Fibroblast of skin of abdomen (primary cell): Measurements from ENCODE around the gene LYPD4.

Experiments used
- DNase-seq: peaks from one replicate; pipeline ENCODE4 v3.0.0-alpha.2; 2013

LYPD4 gene

DNA sequence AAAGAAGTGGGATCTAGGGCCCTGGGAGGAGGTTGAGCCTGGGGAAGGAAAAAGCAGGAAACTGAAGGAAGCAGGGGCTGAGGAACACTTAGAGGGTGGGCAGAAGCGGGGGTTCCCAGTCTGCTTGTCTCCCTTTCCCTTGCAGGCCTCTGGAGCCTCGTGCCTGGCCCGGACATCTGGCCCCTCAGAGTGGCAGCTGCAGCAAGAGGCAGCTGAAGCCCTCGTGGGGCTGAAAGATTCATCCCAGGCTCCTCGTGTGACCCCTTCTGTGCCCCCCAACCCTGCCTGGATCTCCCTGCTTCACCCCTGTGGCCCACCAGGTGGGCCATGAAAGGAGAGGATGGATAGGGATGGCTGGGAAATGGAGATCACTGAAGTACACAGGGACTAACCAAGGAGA is 5.9 kb upstream of the LYPD4 start:
- DNase-seq: no peak

DNA sequence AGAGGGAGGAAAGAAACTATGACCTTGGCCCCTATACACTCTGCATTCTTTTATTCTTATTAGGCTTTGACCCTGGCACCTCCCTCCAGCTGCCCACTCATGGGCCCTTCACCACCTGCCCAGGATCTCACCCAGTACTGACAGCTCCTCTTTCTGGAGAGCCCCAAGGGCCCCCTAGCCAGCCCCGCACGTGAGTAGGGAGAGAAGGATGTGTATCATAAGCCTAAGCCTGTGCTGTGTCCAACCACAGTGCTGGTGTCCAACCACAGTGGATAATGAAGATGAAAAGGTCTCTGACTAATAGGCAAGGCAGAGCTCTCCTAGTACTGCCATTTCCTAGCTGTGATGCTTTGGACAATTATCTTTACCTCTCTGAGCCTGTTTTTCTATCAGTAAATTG is 4.6 kb upstream of the LYPD4 start:
- DNase-seq: no peak

DNA sequence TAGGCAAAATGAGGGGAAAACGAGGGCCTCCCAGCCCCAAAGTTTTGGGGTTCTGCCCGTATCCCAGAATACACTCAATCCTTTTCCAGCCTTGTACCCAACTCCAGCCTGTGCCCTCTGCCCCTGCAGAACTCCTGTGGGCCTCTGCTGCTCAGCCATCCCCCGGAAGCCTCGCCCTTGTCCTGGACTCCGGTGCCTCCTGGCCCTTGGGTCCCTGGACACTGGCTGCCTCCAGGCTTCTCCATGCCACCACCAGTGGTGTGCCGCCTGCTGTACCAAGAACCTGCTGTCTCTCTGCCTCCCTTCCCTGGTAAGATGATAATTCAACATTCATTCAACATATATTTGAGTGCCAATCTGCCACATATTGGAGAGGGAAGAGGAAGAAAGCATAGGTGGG is 4.2 kb upstream of the LYPD4 start:
- no peak for DNase-seq

DNA sequence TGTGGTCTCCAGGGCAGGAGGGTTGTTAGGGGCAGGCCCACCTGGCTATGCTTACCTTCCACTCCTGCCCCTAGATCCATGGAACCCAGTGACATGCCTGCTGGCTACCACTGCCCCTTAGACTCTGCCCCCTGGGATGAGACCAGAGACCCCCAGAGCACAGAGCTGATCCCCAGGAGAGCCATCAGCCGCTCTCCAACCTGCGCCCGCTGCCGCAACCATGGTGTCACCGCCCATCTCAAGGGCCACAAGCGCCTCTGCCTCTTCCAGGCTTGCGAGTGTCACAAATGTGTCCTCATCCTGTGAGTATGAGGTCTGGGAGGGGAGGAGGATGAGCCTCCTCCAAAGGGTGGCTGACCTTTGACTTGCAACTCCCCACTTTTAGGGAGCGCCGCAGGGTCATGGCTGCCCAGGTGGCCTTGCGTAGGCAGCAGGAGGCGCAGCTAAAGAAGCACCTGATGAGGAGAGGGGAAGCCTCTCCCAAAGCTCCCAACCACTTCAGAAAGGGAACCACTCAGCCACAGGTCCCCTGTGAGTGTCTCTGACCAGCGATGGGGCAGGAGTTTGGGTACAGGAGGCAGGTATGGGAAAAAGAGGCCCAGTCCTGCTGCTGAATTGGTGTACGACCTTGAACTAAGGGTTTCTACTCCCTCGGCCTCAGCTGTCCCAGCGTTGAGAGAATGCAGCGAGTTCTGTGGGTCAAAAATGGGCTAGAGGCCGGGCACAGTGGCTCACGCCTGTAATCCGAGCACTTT is 3.0 kb upstream of the LYPD4 start:
- DNase-seq: no peak

DNA sequence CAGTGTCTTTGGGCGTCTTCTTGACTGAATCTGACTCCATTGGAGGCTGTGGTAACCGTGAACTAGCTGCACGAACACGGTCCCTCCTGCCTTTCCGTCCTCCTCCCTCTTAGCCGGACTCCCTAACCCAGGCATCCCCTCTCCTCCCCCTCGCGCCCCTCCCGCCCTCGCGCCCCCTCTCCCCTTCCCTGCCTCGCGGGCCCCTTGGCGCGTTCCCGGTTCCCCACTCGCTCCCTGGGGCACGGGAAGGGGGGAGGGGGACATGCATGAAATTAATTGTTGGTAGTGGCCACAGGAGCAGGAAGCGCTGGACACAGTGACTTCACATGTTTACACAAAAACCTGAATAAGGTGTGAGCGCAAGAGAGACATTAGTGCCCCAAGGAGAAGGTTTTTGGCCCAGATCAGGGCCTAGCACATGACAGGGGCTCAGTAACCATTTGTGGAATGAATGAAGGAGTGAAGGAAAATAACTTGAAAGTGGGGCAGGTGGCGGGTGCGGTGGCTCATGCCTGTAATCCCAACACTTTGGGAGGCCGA is 638 bp upstream of the LYPD4 start:
- DNase-seq: no peak

DNA sequence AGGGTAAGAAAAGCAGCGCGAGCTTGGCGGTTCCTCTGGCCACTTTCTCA is 343 bp upstream of the LYPD4 start, which contains the start of gene DMRTC2:
Gene DMRTC2, plus strand, starts transcription at position 42 of the 50 bp plus-strand sequence. CDS start 2,387 bp downstream, outside the sequence.
- no peak for DNase-seq

DNA sequence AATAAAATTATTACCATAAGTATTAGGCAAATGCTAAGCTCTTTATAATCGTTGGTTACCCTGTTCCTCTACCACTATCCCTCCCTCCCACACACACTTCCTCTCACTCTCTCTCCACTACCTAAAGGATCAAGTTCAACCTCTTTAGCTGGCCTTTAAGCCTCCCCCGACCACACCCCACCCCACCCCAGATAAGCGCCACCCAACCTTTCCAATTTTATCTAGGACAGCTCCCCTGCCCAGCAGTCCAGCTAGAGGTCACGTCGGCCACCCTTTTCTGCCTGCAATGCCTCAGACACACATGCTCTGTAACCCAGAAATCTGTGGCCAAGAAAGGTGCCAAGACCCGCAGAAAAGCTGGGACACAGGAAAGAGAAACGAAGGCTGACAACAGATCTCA is 1.1 kb downstream of the LYPD4 start:
- no peak for DNase-seq

DNA sequence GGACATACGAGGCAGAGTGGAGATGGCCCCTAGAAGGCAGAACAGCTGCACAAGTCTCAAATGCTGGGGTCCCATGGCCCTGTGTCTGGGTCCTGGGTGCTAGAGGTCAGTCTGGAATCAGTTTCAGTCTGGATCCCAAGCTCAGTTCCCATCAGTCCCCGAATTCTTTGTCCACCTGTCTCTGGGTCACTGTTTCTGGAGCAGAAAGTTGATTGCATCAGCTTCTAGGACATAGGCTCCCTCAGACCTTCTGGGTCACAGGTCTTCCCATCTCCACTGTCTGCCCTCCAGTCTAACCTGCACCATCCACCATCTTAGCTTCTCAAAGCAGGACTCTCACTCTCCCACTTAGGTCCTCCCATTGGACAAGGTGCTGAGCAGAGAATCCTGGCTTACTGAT is 5.3 kb downstream of the LYPD4 start:
- no peak for DNase-seq

DNA sequence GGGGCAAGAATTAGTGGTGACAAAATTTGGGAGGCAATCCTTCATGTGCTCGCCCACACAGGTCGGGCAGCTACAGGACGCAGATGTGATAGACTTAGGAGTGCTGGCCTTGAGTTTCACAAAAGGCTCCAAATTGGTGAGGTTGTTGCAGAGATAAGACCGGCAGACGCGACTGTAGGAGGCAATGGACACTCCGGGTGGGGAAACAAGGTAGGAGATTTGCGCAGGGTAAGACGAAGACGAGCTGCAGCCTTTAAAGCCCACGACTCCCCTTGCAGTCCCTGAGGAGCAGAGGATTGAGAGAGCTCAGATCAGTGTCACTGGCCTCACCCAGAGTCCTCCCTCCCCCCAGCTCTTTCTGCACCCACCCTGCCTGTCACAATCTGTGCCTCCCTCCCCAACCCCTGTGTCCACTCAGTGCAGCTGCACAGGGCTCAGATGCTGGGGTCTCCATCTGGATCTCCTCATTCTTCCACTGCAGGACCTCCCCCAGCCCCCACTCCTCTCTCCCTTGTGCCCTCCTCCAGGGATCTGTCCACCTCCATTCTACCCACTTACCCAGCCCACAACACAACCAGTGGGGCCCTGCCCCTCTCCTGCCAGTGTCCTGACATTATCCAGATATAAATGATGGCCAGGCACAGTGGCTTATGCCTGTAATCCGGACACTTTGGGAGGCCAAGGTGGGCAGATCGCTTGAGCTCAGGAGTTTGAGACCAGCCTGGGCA is 6.3 kb downstream of the LYPD4 start:
- DNase-seq: no peak

DNA sequence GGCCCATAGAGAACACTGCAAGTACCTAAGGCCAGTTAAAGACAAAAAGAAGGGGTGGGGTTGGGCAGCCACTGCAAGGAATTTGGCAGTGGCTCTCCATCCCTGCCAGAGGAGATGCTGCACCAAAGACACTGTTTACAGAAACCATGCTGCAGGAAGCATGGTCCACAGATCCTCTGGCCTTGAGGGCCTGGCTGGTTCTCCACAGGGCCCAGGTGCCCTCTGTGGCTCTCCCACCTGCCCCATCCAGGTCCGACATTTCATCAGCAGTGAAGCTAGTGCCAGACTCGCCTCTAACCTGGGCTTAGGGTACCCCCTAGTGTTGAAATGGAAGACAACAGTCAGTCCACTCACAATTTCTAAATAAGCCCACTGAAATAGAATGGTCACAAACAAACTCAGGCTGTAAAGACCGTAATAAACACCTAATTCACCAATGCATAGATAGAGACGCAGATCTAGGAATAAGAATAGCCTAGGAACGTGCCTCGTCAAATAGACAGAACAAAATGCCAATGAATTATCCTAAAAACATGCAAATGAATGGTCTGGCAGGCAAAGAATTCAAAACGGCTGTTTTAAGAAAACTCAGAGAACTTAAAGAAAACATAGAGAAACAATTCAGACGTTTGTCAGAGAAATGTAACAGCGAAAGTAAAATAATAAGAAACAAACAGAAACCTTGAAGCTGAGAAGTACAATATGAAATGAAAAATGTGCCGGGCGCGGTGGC is 23.3 kb downstream of the LYPD4 start:
- DNase-seq: no peak

DNA sequence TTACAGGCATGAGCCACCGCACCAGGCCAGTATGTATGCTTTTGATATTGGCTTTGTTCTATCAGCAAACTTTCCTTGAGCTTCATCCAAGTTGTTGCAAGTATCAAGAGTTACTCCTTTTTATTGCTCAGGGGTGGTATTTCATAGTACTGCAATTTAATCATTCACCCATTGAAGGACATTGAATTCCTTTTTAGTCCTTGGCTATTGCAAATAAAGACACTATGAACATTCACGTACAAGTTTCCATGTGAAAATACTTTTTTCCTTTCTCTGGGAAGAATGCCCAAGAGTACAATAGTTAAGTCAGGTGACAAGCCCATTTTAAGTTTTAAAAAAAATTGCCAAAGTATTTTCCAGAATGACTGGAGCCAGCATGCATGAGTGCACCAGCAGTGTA is 27.7 kb downstream of the LYPD4 start:
- DNase-seq: no peak

DNA sequence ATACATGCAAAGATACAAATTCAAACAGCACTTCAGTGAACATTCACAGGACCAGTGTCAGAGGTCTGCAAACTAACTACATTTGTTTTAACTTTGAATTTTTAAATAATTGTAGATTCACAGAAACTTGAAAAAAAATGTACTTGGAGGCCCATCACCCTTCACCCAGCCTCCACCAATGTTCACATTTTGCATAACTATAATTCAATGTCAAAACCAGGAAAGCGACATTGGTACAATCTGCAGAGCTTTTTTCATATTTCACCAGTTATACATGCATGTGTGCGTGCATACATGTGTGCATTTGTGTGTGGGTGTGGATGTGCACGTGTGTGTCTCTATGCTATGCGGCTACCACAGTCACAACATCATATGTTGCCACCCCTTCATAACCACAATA is 29.2 kb downstream of the LYPD4 start:
- no peak for DNase-seq

DNA sequence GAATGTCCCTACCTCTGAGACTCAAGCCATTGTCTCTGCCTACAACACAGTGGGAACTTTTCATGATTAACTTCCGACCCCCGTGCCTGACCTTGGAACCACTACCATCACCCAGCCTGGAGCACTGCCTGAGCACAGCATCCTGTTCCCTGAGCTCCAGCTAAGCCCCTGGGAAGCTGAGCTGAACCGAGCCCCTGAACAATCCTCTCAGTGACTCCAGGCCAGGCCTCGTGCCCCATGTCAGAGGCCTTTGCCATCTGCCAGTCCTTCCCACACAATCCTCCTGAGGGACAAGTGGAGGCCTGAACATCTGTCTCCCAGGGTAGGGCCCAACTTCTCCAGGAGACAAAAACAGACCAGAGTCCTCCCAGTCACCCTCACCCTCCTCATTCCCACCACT is 30.6 kb downstream of the LYPD4 start:
- DNase-seq: no peak

DNA sequence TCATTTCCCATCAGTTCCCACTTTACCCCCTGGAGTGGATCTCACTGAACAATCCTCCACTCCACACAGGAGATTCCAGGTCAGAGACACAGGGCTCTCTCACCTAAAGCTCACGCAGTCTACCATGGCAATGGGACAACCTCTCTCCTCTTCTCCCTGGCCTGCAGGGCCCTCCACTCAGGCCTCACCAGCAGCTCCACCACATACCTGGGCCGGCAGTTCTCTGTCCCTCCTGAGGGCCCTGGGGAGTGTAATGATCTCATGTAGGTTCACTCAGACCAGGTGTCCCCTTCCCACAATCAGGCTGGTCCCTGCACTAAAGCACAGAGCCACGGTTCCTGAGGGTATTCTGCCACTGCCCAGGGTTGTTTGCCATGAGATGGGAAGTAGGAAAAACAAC is 32.5 kb downstream of the LYPD4 start:
- DNase-seq: no peak

DNA sequence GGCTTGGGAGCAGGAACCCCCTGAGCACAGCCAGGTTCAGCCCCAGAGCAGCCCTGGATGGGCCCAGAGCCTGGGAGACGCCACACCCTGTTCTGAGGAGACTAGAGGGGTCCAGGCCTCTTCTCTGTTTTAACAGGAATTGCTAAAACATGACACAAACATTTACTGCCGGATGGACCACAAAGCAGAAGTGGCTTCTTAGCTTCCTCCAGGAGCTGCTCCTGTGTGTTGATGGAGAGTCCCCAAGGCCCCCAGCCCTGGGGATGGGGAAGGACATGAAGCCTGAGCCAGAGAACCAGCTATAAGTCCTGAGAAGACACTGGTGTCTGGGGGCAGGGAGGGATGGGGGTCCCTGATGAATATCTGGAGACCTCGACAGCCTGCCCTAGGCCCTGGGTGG is 33.4 kb downstream of the LYPD4 start:
- DNase-seq: no peak

DNA sequence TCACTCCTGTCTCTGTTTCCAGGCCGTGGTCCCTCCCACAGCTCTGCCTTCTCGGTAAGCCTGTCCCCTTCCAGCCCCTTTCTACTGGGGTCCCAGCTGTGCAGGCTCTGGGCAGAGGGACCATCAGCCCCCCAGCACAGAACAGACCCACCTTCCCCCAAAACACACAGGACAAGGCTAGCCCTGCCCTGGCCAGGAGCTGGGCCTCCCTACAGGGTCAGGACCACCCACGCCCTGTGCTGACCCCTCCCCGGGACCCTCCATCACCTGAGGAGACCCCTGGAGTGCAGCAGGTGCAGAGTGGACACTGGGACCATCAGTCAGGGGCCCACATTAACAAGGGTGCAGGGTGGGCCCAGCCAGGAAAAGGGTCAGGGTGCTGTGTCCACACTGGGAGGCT is 34.2 kb downstream of the LYPD4 start:
- no peak for DNase-seq

DNA sequence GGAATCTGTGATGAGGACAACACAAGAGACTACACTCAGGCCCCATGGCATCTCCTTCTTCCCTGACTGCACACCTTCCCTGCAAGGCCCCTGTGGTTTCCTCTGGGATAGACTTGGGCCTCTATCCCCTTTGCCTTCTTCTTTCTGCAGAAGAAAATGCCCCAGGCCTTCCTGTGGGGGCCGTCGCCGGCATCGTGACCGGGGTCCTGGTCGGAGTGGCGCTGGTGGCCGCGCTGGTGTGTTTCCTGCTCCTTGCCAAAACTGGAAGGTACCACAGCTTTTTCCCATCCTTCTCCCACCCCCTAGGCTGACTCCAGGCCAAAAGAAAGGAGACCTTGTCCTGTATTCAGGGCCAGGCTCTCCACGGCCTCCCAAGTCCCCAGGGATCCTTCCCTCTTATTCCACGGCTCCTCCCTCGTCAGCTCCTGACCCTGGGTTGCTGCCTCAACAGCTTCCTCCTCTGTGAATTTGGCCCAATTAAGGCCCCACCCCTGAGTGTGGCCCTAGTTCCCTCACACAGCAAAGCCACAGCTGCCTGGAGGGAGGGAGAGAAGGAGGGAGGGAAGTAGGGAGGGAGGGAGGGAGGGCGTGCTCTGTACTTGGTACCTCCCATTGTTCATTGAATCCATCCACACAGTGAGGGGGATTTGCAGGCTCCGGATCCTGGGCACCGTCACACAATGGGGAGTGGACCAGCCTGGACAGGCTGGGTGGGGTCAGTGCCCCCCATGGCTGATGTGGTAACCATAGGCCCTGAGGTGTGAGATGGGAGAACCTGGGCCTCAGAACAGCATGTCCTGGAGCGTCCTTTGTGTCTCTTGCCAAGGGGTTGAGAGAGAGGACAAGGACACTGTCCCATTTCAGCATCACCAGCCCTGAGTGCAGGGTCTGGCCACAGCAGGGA is 35.6 kb downstream of the LYPD4 start:
- no peak for DNase-seq

DNA sequence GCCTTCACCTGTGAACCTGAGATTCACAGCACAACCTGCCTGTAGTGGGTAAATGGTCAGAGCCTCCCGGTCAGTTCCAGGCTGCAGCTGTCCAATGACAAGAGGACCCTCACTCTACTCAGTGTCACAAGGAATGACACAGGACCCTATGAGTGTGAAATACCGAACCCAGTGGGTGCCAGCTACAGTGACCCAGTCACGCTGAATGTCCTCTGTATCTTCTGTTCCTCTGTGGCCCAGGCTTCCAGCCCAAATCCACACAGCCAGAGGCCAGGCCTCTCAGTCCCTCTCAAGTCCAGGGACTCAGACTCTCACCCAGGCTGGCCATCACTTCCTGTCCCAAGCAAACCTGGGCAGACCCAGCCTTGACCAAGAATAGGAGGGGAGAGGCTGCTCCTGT is 37.3 kb downstream of the LYPD4 start:
- DNase-seq: no peak

DNA sequence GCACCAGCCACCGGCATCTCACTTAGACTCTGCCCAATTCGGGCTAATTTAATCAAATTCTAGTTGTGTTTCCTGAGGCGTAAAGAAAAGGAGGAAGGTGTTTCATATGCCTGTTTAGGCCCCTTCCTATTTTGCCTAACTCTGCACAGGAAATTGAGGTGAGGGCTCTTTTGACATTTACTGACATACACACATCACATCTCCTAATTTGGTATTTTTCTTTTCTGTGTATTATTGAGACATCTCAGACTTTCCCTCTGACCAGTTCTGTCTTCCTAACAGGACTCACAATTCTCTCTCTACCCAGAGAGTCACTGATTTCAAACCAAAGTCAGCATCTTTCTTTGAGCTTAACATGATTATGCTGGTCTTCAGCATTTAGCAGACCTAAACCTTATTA is 40.1 kb downstream of the LYPD4 start:
- DNase-seq: no peak

DNA sequence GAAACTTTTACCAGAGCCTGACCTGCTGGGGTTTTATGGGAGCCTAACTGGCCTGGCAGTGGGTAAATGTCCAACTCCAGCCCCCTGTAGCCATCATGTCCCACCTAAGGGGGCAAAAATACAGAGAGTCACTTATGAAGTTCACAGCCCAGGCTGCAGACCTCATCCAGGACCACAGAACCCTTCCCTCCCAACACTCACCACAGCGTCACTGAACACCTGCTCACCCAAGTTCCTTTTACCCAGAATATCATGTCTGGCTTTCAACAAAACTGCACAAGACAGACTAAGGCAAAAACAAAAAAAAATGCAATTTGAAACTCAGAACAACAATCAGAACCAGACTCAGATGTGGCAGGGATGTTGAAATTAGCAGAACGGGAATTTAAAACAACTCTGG is 41.7 kb downstream of the LYPD4 start:
- DNase-seq: no peak

DNA sequence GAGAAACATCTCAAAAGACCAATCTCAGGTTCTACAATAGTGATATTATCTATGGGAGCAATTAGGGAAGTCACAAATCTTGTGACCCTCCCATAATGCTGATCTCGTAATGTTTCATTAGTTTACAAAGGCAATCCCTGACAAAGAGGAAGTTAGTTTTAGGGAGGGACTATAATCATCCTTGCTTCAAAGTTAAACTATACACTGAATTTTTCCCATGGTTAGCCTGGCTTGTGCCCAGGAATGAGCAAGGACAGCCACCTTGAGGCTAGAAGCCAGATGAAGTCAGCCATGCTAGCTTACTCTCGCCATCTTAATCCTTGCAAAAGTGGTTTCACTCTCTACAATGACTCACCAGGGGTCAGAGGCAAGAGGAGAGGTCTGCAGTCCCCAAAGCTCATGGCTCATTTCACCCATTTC is 42.7 kb downstream of the LYPD4 start:
- DNase-seq: no peak

DNA sequence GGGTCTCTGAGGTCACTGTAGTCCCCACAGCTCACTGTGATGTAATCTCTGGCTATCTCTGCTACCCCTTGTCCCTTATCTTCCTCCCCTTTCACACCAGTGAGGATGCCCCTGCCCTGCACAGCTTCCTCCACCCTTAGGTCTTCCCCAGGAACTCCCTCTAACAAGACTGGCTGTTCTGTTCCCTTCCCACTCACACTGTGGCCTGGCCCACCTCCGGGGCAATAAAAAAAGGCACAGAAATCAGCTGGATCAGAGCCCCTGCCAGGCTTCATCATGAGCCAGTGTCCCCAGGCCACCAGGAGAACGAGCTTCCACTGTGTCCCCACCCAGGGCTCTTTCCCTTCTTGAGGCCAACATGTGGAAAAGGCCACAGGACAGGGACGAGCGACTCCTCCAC is 43.5 kb downstream of the LYPD4 start:
- DNase-seq: no peak

DNA sequence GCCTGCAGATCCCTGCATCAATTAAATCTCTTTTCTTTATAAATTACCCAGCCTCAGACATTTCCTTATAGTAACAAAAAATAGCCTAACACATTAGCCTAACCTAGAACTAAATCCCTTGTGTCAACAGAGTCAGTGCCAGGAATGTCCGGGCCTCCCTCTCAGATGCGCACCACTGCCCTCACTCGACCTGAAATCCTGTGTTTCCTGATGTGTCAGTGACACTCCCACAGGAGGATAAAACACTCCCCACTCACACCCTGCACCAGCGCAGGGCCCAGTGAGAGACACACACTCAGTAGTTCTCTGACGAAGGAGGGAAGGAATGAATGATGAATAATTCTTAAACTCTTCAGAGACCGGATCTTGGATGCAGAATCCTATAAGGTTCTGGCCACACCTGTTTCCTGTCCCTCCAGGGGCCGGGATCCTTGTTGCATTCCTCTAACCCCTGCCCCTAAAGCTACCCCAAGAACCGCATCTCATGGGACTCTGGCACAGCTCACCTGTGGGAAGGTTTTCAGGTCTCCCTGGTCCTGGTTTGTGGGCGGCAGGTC is 45.0 kb downstream of the LYPD4 start:
- no peak for DNase-seq
